ACC112 (cell line): ENCODE data around the gene SLC4A1.
"Not testable (repeated sequence)": the region's sequence is repeated elsewhere in the genome, so short reads cannot be mapped to it uniquely, and the experiment has no call there.

ENCODE experiments used
- H2AFZ ChIP-seq: fragments of 200-600 bp; sonication (generic); one replicate; pipeline ENCODE4 v1.6.0; 2017; ENCODE audit warnings: antibody characterized with exemption, low read length; ENCODE audit not compliant: unreplicated experiment
- H3K27ac ChIP-seq: fragments of 200-600 bp; sonication (generic); 2 replicates; pipeline ENCODE4 v1.5.1; 2014; ENCODE audit warnings: low read depth, mild to moderate bottlenecking, antibody characterized with exemption, low read length, moderate library complexity
- H3K27me3 ChIP-seq: fragments of 200-600 bp; sonication (generic); 2 replicates; pipeline ENCODE4 v1.6.1; 2014; ENCODE audit warnings: mild to moderate bottlenecking, antibody characterized with exemption, low read length, moderate library complexity, mixed read lengths; ENCODE audit not compliant: insufficient read depth
- H3K36me3 ChIP-seq: fragments of 200-600 bp; sonication (generic); 2 replicates; pipeline ENCODE4 v1.6.1; 2016; ENCODE audit warnings: mild to moderate bottlenecking, antibody characterized with exemption, low read length, moderate library complexity, mixed read lengths; ENCODE audit not compliant: insufficient read depth
- H3K4me1 ChIP-seq: fragments of 200-600 bp; sonication (generic); one replicate; pipeline ENCODE4 v1.6.1; 2016; ENCODE audit warnings: low read length, mixed read lengths; ENCODE audit not compliant: insufficient read depth, unreplicated experiment, control insufficient read depth
- H3K4me3 ChIP-seq: fragments of 200-600 bp; sonication (generic); 2 replicates; pipeline ENCODE4 v1.5.1; 2014; ENCODE audit warnings: mild to moderate bottlenecking, low read depth, low read length
- H3K79me2 ChIP-seq: fragments of 200-600 bp; sonication (generic); one replicate; pipeline ENCODE4 v1.6.0; 2016; ENCODE audit warnings: low read length; ENCODE audit not compliant: control insufficient read depth, unreplicated experiment, insufficient read depth

SLC4A1 gene

DNA sequence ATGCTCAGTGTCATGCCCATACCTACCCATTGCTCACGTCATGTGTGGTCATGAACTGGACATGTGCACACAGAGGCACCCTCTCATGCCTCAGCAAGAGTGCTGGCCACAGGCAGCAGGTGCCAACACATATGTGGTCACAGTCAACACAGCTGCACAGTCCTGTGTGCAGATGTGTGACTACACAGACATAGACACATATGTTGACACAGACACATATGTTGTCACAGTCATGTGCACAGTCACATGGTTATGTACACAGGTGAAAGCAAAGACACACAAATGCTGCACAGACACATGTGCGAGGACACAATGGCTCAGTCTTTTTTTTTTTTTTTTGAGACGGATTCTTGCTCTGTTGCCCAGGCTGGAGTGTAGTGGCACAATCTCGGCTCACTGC lies 11.3 kb downstream of the SLC4A1 start:
- Histone ChIP-seq H3K36me3 (no peaks in the 10 kb centered on the region), H3K27ac (no peak overlapping the region), H3K4me1 (no peaks in the 10 kb centered on the region), H3K27me3 (peaks cover 26% of the 10 kb centered on the region), H3K4me3 (no peak overlapping the region), H3K79me2 (no peaks in the 10 kb centered on the region), H2AFZ (no peak overlapping the region)

DNA sequence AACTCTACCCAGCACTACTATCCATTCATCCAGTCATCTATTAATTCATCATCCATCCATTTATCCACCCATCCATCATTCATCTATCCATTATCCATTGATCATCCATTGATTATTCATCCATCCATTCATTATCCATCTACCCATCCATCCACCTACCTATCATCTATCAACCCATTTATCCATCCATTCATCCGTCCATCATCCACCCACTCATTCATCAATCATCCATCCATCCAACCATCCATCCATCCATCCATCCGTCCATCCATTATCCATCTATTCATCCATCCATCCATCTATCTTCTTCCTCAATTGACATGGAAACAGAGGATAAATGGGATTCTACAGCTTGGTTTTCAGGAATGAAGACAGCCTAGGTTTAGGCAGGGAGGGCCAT lies 12.0 kb downstream of the SLC4A1 start:
- H3K79me2 ChIP-seq = no peaks in the 10 kb centered on the region
- H3K36me3 ChIP-seq = no peaks in the 10 kb centered on the region
- H3K27me3 ChIP-seq = peaks cover 26% of the 10 kb centered on the region
- no peak overlapping the region for H3K27ac ChIP-seq
- no peak overlapping the region for H2AFZ ChIP-seq
- no peak overlapping the region for H3K4me3 ChIP-seq
- no peaks in the 10 kb centered on the region for H3K4me1 ChIP-seq

DNA sequence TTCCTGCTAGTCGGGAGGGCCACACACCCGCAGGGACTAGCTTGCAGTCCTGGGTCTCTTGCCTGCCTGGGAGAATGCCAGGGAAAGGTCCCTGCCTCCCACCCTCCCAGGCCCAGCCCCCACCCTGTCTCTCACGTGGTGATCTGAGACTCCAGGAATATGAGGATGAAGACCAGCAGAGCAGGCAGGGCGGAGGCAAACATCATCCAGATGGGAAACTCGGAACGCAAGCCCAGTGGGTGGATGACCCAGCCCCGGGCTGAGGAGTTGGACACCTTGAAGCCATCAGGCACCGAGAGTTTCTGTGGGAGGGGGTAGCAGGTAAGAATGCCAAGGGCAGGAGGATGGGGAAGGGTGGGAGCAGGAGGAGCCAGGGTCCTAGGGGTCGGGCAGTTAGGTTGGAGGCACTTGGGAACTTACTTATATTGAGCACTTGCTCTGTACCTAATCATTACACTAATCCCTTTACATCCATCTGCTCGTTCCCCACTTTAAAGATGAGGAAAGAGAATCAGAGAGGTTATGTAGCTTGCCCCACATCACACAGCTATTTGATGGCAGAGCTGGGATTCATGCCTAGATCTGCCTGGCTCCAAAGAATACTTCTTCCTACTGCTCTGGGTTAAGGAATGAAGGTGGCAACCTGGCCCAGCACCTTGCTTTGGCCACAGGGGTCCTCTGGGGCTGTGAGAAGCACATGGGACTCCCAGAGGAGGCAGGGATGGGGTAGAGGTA lies 13.4 kb downstream of the SLC4A1 start:
- no peak overlapping the region for H3K4me3 ChIP-seq
- H3K4me1 ChIP-seq = no peaks in the 10 kb centered on the region
- H3K36me3 ChIP-seq = no peaks in the 10 kb centered on the region
- no peak overlapping the region for H2AFZ ChIP-seq
- H3K27ac ChIP-seq = no peak overlapping the region
- no peaks in the 10 kb centered on the region for H3K79me2 ChIP-seq
- H3K27me3 ChIP-seq = peaks cover 26% of the 10 kb centered on the region

DNA sequence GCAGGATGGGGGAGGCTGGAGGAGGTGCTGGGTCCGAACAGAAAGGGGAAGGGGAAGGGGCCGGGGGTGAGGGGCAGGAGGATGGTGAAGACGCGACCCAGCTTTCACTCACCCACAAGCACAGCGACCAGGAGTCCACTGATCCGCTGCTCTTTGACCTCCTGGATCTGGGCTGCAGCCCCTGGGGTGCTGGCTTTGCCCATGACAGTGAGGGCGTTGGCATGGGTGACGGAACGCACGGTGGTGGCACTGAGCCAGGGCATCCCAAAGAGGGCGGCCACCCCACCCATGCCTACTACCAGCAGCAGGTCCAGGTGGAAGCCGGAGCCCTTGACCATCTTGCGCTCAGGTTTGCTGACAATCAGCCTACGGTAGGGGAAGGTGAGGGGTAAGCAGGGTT lies 14.9 kb downstream of the SLC4A1 start:
- no peak overlapping the region for H3K4me3 ChIP-seq
- H3K36me3 ChIP-seq = no peaks in the 10 kb centered on the region
- H3K4me1 ChIP-seq = no peaks in the 10 kb centered on the region
- H3K79me2 ChIP-seq = no peaks in the 10 kb centered on the region
- peaks cover 26% of the 10 kb centered on the region for H3K27me3 ChIP-seq
- H3K27ac ChIP-seq = no peak overlapping the region
- H2AFZ ChIP-seq = no peak overlapping the region

DNA sequence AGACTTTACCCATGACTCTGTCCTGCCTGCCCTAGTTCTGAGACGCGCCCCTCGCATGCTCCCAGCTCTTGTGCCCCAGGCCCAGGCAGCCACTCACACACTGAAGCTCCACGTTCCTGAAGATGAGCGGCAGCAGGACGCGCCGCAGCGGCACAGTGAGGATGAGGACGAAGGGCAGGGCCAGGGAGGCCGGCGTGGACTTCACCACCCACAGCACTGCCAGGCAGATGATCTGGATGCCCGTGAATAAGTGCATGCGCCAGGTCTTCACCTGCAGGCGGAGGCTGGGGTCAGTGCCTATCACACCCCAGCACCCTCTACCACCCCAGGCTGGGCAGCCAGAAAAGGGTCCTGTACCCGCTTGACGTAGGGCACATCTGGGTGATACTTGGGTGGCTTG lies 16.9 kb downstream of the SLC4A1 start:
- no peak overlapping the region for H3K27ac ChIP-seq
- H3K4me1 ChIP-seq = no peaks in the 10 kb centered on the region
- no peaks in the 10 kb centered on the region for H3K36me3 ChIP-seq
- H3K27me3 ChIP-seq = peaks cover 21% of the 10 kb centered on the region
- no peak overlapping the region for H3K4me3 ChIP-seq
- no peaks in the 10 kb centered on the region for H3K79me2 ChIP-seq
- H2AFZ ChIP-seq = no peak overlapping the region

DNA sequence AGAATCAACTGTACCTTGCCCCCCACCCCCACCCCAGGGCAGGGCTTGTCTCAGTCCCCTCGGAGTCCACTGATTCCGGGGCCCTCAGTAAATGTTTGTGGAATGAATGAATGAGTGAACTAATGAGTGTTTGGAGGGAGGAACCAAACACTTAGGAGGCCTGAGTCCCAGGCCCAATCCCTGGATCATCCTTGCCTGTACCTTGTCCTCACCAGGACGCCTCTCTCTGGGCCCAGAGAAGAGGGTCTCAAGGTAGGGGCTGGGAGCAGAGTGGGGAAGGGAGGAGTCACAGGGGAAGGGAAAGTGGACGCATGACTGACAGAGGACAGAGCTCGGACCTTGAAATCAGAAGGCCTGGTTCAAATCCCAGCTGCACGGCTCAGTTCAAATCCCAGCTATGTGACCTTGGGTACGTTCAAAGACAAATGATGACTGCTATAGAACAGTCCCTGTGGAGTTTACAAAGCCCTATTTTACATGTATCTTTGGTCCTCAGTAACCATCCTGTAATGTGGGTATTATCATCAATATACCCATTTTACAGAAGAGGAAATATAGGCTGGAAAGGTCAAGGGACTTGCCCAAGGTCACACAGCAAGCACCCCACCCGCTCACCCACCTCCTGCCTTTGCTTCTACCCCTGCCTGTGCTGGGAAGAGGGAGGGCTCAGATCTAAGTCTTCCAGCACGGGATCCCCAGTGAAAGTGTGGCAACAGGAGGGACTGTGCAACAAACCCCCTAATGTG lies 18.3 kb downstream of the SLC4A1 start:
- Histone ChIP-seq H3K4me1 (no peaks in the 10 kb centered on the region), H2AFZ (no peak overlapping the region), H3K36me3 (no peaks in the 10 kb centered on the region), H3K27ac (no peak overlapping the region), H3K27me3 (peaks cover 7% of the 10 kb centered on the region; the same call in 1 of the 2 replicates), H3K79me2 (no peaks in the 10 kb centered on the region), H3K4me3 (no peak overlapping the region)

DNA sequence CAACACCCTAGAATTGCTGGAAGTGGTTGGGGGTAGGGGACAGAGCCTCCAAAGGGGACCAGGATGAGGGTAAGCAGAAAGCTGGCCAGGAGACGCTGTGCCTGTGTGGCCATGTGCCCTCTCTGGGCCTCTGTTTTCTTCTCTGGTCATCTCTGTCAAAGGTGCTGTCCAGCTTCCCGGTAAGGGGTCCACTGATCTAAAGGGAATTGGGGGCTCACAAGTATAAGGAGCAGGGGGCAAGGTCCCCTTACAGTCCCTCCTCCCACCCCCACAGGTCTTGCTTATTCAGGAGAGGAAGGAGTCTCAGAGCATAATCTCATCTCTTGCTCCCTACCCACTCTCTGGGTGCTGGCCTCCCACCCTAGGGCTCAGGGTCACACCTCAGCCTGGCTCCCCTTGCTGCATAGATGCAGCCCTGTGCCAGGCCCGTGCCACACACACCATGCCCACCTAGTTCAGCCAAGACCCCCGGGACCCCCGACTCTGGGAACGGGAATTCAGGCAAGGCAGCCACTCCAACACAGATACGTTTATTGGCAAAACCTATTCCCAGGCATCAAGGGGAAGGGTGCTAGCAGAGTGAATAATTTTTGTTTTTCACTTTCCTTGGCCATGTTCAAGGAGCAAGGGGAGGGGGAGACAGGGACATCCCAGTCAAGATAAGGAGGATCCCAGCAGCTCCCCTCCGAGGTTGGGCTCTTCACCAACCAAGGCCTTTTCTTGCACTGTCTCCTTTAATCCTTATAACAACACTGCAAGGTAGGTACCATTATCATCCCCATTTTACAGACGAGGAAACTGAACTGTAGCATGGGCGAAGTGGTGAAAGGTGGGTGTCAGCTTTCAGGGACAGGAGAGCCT lies 19.8 kb downstream of the SLC4A1 start:
- Histone ChIP-seq H3K27me3 (no peaks in the 10 kb centered on the region), H3K79me2 (no peaks in the 10 kb centered on the region), H3K4me1 (no peaks in the 10 kb centered on the region), H3K36me3 (no peaks in the 10 kb centered on the region), H2AFZ (no peak overlapping the region), H3K27ac (no peak overlapping the region), H3K4me3 (no peak overlapping the region)

DNA sequence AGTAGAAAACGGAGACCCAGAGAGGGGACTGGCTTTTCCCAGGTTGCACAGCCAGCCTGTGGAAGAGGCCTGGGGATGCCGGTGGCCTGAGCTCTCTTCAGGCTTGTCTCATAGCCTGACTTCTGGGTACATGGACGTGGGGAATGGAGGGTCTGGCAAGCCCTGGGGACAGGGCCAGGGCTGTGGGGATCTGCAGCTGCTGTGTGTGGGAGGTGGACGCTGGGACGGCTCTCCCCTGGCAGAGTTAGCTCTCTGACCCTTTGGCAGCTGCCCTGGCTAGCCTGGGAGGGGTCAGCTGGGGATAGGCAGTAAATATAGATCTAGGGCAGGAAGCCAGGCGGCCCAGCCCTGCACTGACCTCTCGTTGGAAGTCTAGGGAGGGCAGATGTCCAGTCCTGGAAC lies 20.5 kb downstream of the SLC4A1 start:
- Histone ChIP-seq H3K27ac (no peak overlapping the region), H3K4me3 (no peak overlapping the region), H3K27me3 (no peaks in the 10 kb centered on the region), H3K36me3 (no peaks in the 10 kb centered on the region), H3K4me1 (no peaks in the 10 kb centered on the region), H3K79me2 (no peaks in the 10 kb centered on the region), H2AFZ (no peak overlapping the region)

DNA sequence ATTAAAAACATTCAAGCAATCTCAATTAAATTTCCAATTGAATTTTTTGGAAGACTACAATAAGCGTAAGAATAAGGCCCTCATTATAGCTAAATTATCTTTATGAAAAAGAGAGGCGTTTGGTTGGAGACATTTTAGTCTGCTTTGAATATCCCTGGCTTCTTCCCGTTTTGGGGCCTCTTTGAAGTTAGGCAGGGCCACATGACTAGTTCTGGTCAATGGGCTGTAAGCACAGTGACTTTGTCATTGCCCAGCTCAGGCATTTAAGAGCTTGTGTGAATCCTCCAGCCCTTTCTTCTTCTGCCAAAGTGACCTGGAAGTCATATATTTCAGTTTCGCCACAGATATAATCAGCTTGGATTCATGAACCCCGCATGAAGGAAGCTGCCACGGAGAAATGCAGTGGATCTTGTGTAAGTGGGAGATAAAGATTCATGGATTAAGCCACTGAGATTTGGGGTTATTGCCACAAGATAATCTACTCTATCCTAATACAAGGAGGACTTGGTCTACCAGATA lies 26.8 kb downstream of the SLC4A1 start:
- H3K79me2 ChIP-seq = no peaks in the 10 kb centered on the region
- H3K36me3 ChIP-seq = no peaks in the 10 kb centered on the region
- H3K27ac ChIP-seq = no peak overlapping the region
- H3K4me1 ChIP-seq = no peaks in the 10 kb centered on the region
- H3K4me3 ChIP-seq = no peak overlapping the region
- no peaks in the 10 kb centered on the region for H3K27me3 ChIP-seq
- no peak overlapping the region for H2AFZ ChIP-seq

DNA sequence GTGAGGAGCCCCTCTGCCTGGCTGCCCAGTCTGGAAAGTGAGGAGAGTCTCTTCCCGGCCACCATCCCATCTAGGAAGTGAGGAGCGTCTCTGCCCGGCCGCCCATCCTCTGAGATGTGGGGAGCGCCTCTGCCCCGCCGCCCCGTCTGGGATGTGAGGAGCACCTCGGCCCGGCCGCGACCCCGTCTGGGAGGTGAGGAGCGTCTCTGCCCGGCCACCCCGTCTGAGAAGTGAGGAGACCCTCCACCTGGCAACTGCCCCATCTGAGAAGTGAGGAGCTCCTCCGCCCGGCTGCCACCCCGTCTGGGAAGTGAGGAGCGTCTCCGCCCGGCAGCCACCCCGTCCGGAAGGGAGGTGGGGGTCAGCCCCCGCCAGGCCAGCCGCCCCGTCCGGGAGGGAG lies 30.0 kb downstream of the SLC4A1 start:
- H2AFZ ChIP-seq, H3K4me3 ChIP-seq, H3K4me1 ChIP-seq, H3K79me2 ChIP-seq, H3K27ac ChIP-seq, H3K27me3 ChIP-seq, H3K36me3 ChIP-seq: not testable (repeated sequence)
